ENCODE results near the gene PDZK1IP1. TPM values are rescaled to one million over a fixed set of nuclear protein-coding genes. Genes with fewer than 3 reads are reported as not detected.

PDZK1IP1 gene
- total RNA-seq, 1 donor from 2014 or later, result not detected

GRCh38 chr1:47137925-47138615 is 51.8 kb downstream of the PDZK1IP1 start:
- Mint-ChIP-seq H3K27ac (ENCODE audit: unreplicated experiment) (no peak overlapping the region), H3K36me3 (ENCODE audit: low read depth, unreplicated experiment) (no peaks in the 10 kb centered on the region), H3K4me3 (ENCODE audit: unreplicated experiment) (no peak overlapping the region), H3K9me3 (ENCODE audit: unreplicated experiment) (no peaks in the 10 kb centered on the region), H3K27me3 (ENCODE audit: unreplicated experiment) (peaks cover 4% of the 10 kb centered on the region), H3K4me1 (ENCODE audit: unreplicated experiment) (no peaks in the 10 kb centered on the region)
- no peak for DNase-seq (ENCODE audit: low spot score)
- no peak for TF ChIP-seq CTCF (IDR thresholded peaks at IDR 0.05; ENCODE audit: unreplicated experiment)

GRCh38 chr1:47137198-47137597 is 52.6 kb downstream of the PDZK1IP1 start, which contains the start of gene CYP4A22:
Gene CYP4A22, plus strand, starts transcription at chr1:47137441. Its CDS starts 45 bp downstream, at chr1:47137486.
- Mint-ChIP-seq H3K27ac (ENCODE audit: unreplicated experiment) (no peak within 1 kb of the TSS), H3K27me3 (ENCODE audit: unreplicated experiment) (peaks cover 4% of the 10 kb centered on the region), H3K9me3 (ENCODE audit: unreplicated experiment) (no peaks in the 10 kb centered on the region), H3K36me3 (ENCODE audit: low read depth, unreplicated experiment) (no peaks in the 10 kb centered on the region), H3K4me1 (ENCODE audit: unreplicated experiment) (no peaks in the 10 kb centered on the region), H3K4me3 (ENCODE audit: unreplicated experiment) (no peak within 1 kb of the TSS)
- no peak for DNase-seq (ENCODE audit: low spot score)
- TF ChIP-seq CTCF (IDR thresholded peaks at IDR 0.05; ENCODE audit: unreplicated experiment), result no peak

Other genes starting within 250 kb of the PDZK1IP1 start
- gene CYP4A11, start 248.6 kb downstream of the PDZK1IP1 start, total RNA-seq (ENCODE audit: unreplicated experiment), result not detected
- 0.23 TPM for gene CYP4X1, start 166.4 kb downstream of the PDZK1IP1 start, total RNA-seq (ENCODE audit: unreplicated experiment)
- not detected for gene CYP4Z1, start 122.8 kb downstream of the PDZK1IP1 start, total RNA-seq (ENCODE audit: unreplicated experiment)
- not detected for gene CYP4A22, start 52.6 kb downstream of the PDZK1IP1 start, total RNA-seq (ENCODE audit: unreplicated experiment)
- 199 TPM for gene TAL1, start 42.2 kb upstream of the PDZK1IP1 start, total RNA-seq (ENCODE audit: unreplicated experiment)
- gene STIL, start 124.1 kb upstream of the PDZK1IP1 start, total RNA-seq (ENCODE audit: unreplicated experiment), result 12.1 TPM
- 53.4 TPM for gene CMPK1, start 143.8 kb upstream of the PDZK1IP1 start, total RNA-seq (ENCODE audit: unreplicated experiment)
- gene FOXE3, start 226.2 kb upstream of the PDZK1IP1 start, total RNA-seq (ENCODE audit: unreplicated experiment), result not detected
- gene FOXD2, start 248.0 kb upstream of the PDZK1IP1 start, total RNA-seq (ENCODE audit: unreplicated experiment), result 0.15 TPM